Stimulated activated CD4-positive, alpha-beta T cell treated with anti-CD3 and anti-CD28 coated beads, Interleukin-1b, Interleukin-23, amount 100 ng/mL, for 4 hours (primary cell): ENCODE measurements around the gene EBF3.

Source experiments
- DNase-seq, 2 donors: peaks; one replicate each; pipeline ENCODE4 v3.0.0-alpha.2; 2020; ENCODE audit warnings: low read depth in 2 of 2

EBF3 gene

GRCh38 chr10:129871966-129872365, 92.1 kb downstream of the EBF3 start:
- DNase-seq: no peak

- no peak for DNase-seq
Measured at GRCh38 chr10:129870961-129871621, 93.0 kb downstream of the EBF3 start.

- no peak for DNase-seq
Measured at GRCh38 chr10:129870474-129870757, 93.7 kb downstream of the EBF3 start.

- DNase-seq: no peak
Measured at GRCh38 chr10:129869596-129870473, 94.2 kb downstream of the EBF3 start.

GRCh38 chr10:129868449-129869035, 95.5 kb downstream of the EBF3 start:
- no peak for DNase-seq

GRCh38 chr10:129867631-129868179, 96.4 kb downstream of the EBF3 start:
- DNase-seq: no peak

- no peak for DNase-seq
Measured at GRCh38 chr10:129866894-129867293, 97.2 kb downstream of the EBF3 start.

- DNase-seq: no peak
Measured at GRCh38 chr10:129865960-129866359, 98.1 kb downstream of the EBF3 start.

GRCh38 chr10:129865413-129865812, 98.7 kb downstream of the EBF3 start:
- no peak for DNase-seq

- no peak for DNase-seq
Measured at GRCh38 chr10:129864601-129865126, 99.4 kb downstream of the EBF3 start.

- DNase-seq: no peak
Measured at GRCh38 chr10:129864082-129864481, 100.0 kb downstream of the EBF3 start.

GRCh38 chr10:129863201-129863663, 100.8 kb downstream of the EBF3 start:
- no peak for DNase-seq

GRCh38 chr10:129861776-129862531, 102.1 kb downstream of the EBF3 start:
- no peak for DNase-seq

- no peak for DNase-seq
Measured at GRCh38 chr10:129860396-129860795, 103.7 kb downstream of the EBF3 start.

GRCh38 chr10:129859536-129859935, 104.5 kb downstream of the EBF3 start:
- no peak for DNase-seq

GRCh38 chr10:129857242-129857960, 106.7 kb downstream of the EBF3 start:
- DNase-seq: no peak

GRCh38 chr10:129855836-129856563, 108.1 kb downstream of the EBF3 start:
- no peak for DNase-seq

- no peak for DNase-seq
Measured at GRCh38 chr10:129854796-129855705, 109.0 kb downstream of the EBF3 start.

GRCh38 chr10:129854158-129854557, 109.9 kb downstream of the EBF3 start:
- DNase-seq: no peak
